HG02840 (cell line): ENCODE measurements around the gene KIF2C.

Experiments
- ATAC-seq: cut with Tn5 transposase; IDR thresholded peaks from one replicate; pipeline ENCODE4 v1.9.1; 2021; ENCODE audit warnings: mild to moderate bottlenecking, moderate library complexity, moderate number of reproducible peaks; ENCODE audit not compliant: unreplicated experiment, low FRiP score

The KIF2C gene

GRCh38 chr1:44775078-44775929 is 35.7 kb downstream of the KIF2C start, which contains the start of gene RPS8:
Gene RPS8 (plus strand): TSS chr1:44775540. CDS start chr1:44775597, 57 bp downstream.
- ATAC-seq: peak; percentile 66

- peak; percentile 9 for ATAC-seq
Measured at GRCh38 chr1:44775930-44776729, 36.5 kb downstream of the KIF2C start.

- ATAC-seq: no peak
Measured at GRCh38 chr1:44776730-44777068, 37.1 kb downstream of the KIF2C start.

- ATAC-seq: no peak
Measured at GRCh38 chr1:44777547-44777946, 37.9 kb downstream of the KIF2C start.

GRCh38 chr1:44777969-44778635 is 38.5 kb downstream of the KIF2C start:
- no peak for ATAC-seq

GRCh38 chr1:44778705-44779576 is 39.3 kb downstream of the KIF2C start:
- ATAC-seq: no peak

- ATAC-seq: no peak
Measured at GRCh38 chr1:44780583-44781121, 41.0 kb downstream of the KIF2C start.

GRCh38 chr1:44783697-44784093 is 44.1 kb downstream of the KIF2C start:
- ATAC-seq: no peak

GRCh38 chr1:44784094-44785028 is 44.7 kb downstream of the KIF2C start:
- ATAC-seq: no peak

GRCh38 chr1:44785029-44785380 is 45.4 kb downstream of the KIF2C start:
- no peak for ATAC-seq

- no peak for ATAC-seq
Measured at GRCh38 chr1:44785501-44786137, 46.0 kb downstream of the KIF2C start.

- ATAC-seq: no peak
Measured at GRCh38 chr1:44786138-44786840, 46.7 kb downstream of the KIF2C start.

GRCh38 chr1:44786841-44787426 is 47.3 kb downstream of the KIF2C start:
- ATAC-seq: no peak

- no peak for ATAC-seq
Measured at GRCh38 chr1:44787506-44787905, 47.9 kb downstream of the KIF2C start.

GRCh38 chr1:44788120-44788860 is 48.7 kb downstream of the KIF2C start, which contains the start of gene BEST4:
Gene BEST4 (minus strand): TSS chr1:44788170. CDS start chr1:44787705, 465 bp downstream.
- no peak for ATAC-seq

- no peak for ATAC-seq
Measured at GRCh38 chr1:44790968-44791801, 51.5 kb downstream of the KIF2C start.
